HL-60 (cell line): ENCODE data around the gene DNAH6.

ENCODE experiments used
- GABPA ChIP-seq: IDR thresholded peaks from 2 replicates; pipeline ENCODE4 v1.6.1; 2012; ENCODE audit warnings: low read depth
- POLR2AphosphoS5 ChIP-seq: IDR thresholded peaks from 2 replicates; pipeline ENCODE4 v1.6.1; 2012; ENCODE audit warnings: low read depth
- SPI1 ChIP-seq: IDR thresholded peaks from 2 replicates; pipeline ENCODE4 v1.6.1; 2012; ENCODE audit warnings: low read depth, mild to moderate bottlenecking, borderline replicate concordance
- TF ChIP-seq, protein P1 (sequence below): IDR thresholded peaks from one replicate; pipeline ENCODE4 v1.5.1; 2011; ENCODE audit warnings: low read length, control low read depth, inconsistent platforms; ENCODE audit not compliant: insufficient read depth
- TF ChIP-seq, protein P2 (sequence below): IDR thresholded peaks from 2 replicates; pipeline ENCODE4 v1.6.1; 2012; ENCODE audit warnings: low read depth; ENCODE audit not compliant: insufficient replicate concordance

DNA sequence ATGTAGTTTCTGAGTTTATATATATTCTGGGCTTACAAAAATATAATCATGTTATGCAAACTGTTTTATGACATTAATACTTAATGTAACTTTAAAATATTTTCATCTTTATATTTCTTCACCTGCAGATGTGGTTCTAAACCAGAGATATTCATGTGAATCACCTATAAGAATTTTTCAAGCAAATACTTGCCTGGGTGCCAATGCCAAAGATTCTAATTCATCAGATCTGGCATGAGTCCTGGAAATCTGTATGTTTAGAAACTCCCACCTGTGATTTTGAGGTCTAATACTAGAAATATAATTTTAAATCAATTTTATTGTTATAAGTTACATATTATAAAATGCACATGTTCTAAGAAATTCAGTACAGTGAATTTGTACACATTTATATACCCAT, 19.9 kb upstream of the DNAH6 start:
- TF ChIP-seq, protein P1, sequence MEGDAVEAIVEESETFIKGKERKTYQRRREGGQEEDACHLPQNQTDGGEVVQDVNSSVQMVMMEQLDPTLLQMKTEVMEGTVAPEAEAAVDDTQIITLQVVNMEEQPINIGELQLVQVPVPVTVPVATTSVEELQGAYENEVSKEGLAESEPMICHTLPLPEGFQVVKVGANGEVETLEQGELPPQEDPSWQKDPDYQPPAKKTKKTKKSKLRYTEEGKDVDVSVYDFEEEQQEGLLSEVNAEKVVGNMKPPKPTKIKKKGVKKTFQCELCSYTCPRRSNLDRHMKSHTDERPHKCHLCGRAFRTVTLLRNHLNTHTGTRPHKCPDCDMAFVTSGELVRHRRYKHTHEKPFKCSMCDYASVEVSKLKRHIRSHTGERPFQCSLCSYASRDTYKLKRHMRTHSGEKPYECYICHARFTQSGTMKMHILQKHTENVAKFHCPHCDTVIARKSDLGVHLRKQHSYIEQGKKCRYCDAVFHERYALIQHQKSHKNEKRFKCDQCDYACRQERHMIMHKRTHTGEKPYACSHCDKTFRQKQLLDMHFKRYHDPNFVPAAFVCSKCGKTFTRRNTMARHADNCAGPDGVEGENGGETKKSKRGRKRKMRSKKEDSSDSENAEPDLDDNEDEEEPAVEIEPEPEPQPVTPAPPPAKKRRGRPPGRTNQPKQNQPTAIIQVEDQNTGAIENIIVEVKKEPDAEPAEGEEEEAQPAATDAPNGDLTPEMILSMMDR, result no peak
- no peak for TF ChIP-seq POLR2AphosphoS5
- TF ChIP-seq, protein P2, sequence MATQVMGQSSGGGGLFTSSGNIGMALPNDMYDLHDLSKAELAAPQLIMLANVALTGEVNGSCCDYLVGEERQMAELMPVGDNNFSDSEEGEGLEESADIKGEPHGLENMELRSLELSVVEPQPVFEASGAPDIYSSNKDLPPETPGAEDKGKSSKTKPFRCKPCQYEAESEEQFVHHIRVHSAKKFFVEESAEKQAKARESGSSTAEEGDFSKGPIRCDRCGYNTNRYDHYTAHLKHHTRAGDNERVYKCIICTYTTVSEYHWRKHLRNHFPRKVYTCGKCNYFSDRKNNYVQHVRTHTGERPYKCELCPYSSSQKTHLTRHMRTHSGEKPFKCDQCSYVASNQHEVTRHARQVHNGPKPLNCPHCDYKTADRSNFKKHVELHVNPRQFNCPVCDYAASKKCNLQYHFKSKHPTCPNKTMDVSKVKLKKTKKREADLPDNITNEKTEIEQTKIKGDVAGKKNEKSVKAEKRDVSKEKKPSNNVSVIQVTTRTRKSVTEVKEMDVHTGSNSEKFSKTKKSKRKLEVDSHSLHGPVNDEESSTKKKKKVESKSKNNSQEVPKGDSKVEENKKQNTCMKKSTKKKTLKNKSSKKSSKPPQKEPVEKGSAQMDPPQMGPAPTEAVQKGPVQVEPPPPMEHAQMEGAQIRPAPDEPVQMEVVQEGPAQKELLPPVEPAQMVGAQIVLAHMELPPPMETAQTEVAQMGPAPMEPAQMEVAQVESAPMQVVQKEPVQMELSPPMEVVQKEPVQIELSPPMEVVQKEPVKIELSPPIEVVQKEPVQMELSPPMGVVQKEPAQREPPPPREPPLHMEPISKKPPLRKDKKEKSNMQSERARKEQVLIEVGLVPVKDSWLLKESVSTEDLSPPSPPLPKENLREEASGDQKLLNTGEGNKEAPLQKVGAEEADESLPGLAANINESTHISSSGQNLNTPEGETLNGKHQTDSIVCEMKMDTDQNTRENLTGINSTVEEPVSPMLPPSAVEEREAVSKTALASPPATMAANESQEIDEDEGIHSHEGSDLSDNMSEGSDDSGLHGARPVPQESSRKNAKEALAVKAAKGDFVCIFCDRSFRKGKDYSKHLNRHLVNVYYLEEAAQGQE, result no peak
- TF ChIP-seq GABPA, result no peak
- no peak for TF ChIP-seq SPI1
